ENCODE results near the gene TLR1.

TLR1 gene, protein sequence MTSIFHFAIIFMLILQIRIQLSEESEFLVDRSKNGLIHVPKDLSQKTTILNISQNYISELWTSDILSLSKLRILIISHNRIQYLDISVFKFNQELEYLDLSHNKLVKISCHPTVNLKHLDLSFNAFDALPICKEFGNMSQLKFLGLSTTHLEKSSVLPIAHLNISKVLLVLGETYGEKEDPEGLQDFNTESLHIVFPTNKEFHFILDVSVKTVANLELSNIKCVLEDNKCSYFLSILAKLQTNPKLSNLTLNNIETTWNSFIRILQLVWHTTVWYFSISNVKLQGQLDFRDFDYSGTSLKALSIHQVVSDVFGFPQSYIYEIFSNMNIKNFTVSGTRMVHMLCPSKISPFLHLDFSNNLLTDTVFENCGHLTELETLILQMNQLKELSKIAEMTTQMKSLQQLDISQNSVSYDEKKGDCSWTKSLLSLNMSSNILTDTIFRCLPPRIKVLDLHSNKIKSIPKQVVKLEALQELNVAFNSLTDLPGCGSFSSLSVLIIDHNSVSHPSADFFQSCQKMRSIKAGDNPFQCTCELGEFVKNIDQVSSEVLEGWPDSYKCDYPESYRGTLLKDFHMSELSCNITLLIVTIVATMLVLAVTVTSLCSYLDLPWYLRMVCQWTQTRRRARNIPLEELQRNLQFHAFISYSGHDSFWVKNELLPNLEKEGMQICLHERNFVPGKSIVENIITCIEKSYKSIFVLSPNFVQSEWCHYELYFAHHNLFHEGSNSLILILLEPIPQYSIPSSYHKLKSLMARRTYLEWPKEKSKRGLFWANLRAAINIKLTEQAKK

GRCh38 chr4:38804654-38805295 lies at the start of gene TLR1:
TLR1 (minus strand) TSS chr4:38804791; CDS start chr4:38798831, 5,960 bp downstream.
- FAIRE-seq: no peak
- no peak for DNase-seq (ENCODE audit: insufficient read length, low spot score)

GRCh38 chr4:38846015-38846414 lies 41.4 kb upstream of the TLR1 start:
- FAIRE-seq: no peak

GRCh38 chr4:38842994-38843393 lies 38.4 kb upstream of the TLR1 start:
- FAIRE-seq (no peak), DNase-seq (ENCODE audit: insufficient read length, low spot score) (no peak)

More at GRCh38 chr4:38846015-38846414, 41.4 kb upstream of the TLR1 start:
- DNase-seq (ENCODE audit: insufficient read length, low spot score): no peak

- no peak for FAIRE-seq
- no peak for DNase-seq (ENCODE audit: insufficient read length, low spot score)
Measured at GRCh38 chr4:38837849-38838248, 33.3 kb upstream of the TLR1 start.

- DNase-seq (ENCODE audit: insufficient read length, low spot score): no peak
- FAIRE-seq: no peak
Measured at GRCh38 chr4:38837334-38837733, 32.7 kb upstream of the TLR1 start.

DNA sequence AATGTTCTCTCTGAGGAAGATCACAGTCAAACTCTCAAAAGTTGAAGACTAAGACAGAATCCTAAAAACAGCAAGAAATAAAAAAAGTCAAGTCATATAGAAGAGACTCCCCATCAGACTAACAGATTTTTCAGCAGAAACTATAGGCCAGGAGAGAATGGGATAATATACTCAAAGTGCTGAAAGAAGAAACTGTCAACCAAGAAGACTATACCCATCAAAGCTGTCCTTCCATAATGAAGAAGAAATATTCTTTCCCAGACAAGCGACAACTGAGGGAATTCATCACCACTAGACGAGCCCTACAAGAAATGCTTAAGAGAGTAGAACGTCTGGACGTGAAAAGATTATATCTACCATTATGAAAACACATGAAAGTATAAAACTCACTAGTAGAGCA lies 30.0 kb upstream of the TLR1 start:
- no peak for FAIRE-seq

DNA sequence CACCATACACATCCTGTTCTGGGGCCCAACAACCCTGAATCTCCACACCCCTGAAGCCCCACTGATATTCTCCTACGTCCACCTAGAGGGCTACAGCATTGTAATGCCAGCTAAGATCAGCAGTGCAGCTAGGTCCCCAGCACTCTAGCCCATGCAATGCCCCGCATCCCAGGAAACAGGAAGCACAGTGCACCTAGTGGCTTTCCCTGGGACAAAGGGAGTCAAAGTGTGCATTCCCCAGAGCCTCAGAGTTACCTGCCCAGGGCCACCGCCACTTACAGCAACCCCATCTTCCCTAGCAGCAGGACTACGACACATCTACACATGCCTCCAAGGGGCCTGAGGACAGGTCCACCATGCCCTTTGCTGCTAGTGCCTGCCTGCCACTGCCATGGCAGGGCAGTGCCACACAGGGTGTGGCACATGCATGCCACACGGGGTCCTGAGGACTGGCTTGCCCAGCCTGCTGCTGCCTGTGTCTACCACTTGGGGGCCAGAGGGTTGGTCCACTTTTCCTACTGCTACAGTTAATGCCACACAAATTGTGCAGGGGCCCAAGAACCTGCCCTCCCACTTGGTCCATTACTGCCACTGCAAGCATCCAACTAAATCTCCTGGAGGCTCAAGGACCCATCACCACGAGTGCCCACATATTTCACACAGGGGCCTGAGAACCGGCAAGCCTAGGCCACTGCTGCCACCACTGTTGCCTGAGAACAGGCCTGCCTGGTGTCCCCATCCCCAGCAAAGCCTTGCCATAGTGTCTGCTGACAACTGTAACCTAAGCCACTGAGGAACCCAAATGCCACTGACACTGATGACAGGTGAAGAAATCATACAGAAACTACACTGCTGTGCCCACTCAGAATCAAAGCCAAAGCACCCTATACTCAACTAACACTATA lies 28.3 kb upstream of the TLR1 start:
- DNase-seq (ENCODE audit: insufficient read length, low spot score) (no peak), FAIRE-seq (no peak)

More for the DNA sequence above, 30.0 kb upstream of the TLR1 start:
- DNase-seq (ENCODE audit: insufficient read length, low spot score): no peak

DNA sequence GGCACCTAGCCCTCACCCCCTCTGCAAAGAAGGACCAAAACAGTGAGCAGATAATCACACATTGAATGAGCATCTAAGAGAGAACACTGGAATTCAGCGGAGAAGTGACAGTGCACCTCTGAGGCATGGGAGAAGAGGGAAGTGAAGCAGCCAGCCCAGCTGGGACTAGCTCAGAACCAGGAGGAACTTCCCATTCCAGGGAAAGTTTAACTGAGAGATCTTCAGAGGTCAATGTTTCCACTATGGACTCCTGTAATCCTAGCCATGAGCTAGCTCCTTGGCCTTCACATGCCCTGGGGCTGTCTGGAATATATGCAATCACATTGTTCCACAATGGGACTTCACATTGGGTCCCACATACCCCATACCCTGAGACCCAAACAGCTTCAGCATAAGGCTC lies 27.6 kb upstream of the TLR1 start:
- no peak for FAIRE-seq
- DNase-seq (ENCODE audit: insufficient read length, low spot score): no peak

GRCh38 chr4:38831653-38832052 lies 27.1 kb upstream of the TLR1 start:
- DNase-seq (ENCODE audit: insufficient read length, low spot score): no peak
- FAIRE-seq: peak; percentile 13

DNA sequence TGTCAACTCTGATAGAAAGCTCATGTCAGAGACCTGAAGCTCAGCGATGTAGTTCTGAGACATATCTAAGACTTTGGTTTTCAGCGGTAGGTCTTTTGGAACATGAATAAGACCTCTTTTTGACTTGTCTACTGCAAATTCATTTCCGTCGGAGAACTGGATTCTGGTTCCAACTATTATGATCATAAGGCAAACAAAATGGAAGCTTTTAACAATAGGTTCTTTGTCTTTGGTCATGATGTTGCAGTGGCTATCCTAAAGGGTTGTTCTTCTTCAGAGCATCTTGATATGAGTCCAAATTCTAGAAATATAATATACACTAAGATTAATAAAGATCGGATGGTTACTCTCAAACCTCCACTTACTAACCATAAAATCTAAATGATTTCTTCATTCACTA lies 24.6 kb upstream of the TLR1 start:
- DNase-seq (ENCODE audit: insufficient read length, low spot score) (no peak), FAIRE-seq (no peak)

DNA sequence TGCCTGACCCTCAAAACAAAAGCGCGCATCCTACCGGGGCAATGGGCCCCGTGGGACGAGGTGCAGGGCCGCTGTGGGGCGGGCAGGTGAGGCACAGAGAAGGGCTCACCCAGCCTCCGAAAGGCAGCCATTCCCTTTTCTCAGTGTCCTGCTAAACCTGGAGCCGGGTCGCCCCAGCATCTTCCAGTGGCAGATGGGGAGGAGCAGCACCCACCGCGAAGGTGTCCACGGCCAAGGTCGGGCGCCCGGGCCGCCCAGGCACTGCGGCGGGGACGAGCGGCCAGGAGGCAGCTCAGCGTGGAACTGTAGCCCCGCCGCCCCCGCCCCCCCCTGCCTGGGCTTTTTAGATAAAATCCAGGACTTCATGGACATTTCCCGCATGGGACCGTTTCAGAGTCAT lies 19.2 kb upstream of the TLR1 start:
- FAIRE-seq (no peak), DNase-seq (ENCODE audit: insufficient read length, low spot score) (no peak)

GRCh38 chr4:38822748-38823303 lies 18.2 kb upstream of the TLR1 start:
- FAIRE-seq (no peak), DNase-seq (ENCODE audit: insufficient read length, low spot score) (no peak)

GRCh38 chr4:38821739-38822138 lies 17.1 kb upstream of the TLR1 start:
- no peak for DNase-seq (ENCODE audit: insufficient read length, low spot score)
- FAIRE-seq: no peak

DNA sequence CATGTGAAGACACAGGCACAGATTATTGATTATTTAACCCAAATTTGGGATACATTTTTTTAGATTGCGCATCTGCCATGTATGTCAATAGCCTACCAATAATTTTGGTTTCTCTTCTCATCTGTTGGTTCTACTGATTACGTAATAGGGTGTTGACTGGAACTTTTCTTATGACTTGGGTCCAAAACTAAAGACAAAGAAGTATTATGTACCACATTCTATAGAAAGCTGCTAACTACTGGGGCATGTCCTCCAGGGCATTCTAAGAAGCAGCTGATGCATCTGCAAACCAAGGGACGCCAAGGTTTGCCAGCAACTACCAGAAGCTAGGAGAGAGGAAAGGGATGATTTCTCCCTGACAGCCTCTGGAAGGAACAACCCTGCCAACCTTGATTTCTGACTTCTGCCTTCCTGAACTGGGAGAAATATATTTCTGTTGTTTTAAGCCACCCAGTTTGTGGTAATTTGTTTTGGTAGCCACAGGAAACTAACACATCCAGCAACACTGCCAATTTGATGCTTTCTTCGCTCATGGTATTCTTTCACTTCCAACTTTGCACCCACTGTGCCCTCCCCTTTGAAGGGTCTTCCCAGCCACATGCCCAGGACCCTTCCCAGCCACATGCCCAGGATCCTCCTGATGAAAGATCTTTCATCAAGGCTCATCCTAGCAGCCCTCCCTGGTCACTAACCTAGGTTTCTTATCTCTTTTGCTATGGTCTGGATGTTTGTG lies 15.9 kb upstream of the TLR1 start:
- no peak for DNase-seq (ENCODE audit: insufficient read length, low spot score)
- FAIRE-seq: no peak

- FAIRE-seq (no peak), DNase-seq (ENCODE audit: insufficient read length, low spot score) (peak; percentile 43)
Measured at GRCh38 chr4:38819569-38819968, 15.0 kb upstream of the TLR1 start.

GRCh38 chr4:38818441-38818976 lies 13.9 kb upstream of the TLR1 start:
- DNase-seq (ENCODE audit: insufficient read length, low spot score) (no peak), FAIRE-seq (no peak)

DNA sequence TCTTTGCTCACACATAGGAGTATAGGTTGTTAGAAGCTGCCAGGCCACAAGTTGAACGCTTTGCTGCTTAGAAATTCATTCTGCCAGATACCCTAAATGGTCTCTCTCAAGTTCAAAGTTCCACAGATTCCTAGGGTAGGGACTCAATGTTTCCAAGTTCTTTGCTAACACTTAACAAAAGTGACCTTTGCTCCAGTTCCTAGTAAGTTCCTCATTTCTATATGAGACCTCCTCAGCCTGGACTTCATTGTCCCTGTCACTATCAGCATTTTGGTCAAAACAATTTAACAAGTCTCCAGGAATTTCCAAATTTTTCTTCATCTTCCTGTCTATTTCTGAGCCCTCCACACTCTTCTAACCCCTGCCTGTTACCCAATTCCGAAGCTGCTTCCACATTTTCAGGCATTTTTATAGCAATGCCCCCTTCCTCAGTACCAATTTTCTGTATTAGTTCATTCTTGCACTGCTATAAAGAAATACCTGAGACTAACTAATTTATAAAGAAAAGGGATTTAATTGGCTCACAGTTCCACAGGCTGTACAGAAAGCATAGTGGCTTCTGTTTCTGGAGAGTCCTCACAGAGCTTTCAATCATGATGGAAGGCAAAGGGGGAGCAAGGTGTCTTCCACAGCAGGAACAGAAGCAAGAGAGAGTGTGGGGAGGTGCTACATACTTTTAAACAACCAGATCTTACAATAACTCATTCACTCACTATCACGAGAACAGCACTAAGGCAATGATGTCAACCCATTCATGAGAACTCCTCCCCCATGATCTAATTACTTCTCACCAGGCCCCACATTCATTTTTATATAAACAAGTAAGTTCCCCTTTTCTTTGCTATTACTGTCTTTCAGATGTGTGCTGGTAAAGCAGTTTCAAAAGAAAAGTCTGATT lies 11.5 kb upstream of the TLR1 start:
- FAIRE-seq: no peak

GRCh38 chr4:38814386-38814785 lies 9.8 kb upstream of the TLR1 start:
- FAIRE-seq (no peak), DNase-seq (ENCODE audit: insufficient read length, low spot score) (no peak)

More for the DNA sequence above, 11.5 kb upstream of the TLR1 start:
- no peak for DNase-seq (ENCODE audit: insufficient read length, low spot score)

Measured in HTR-8/SVneo (cell line).